Fibroblast of pulmonary artery (primary cell): ENCODE results near the gene NOX4.
"Not testable (repeated sequence)": the region's sequence is repeated elsewhere in the genome, so short reads cannot be mapped to it uniquely, and the experiment has no call there.

Source experiments
- DNase-seq: peaks from one replicate; pipeline ENCODE4 v3.0.0-alpha.2; 2010; ENCODE audit warnings: low read depth
- H3K4me3 ChIP-seq: replicated peaks from 2 replicates; pipeline ENCODE4 v1.5.1; 2011; ENCODE audit warnings: low read depth, mild to moderate bottlenecking, control low read depth, low read length, moderate library complexity
- CTCF ChIP-seq: IDR thresholded peaks from 2 replicates; pipeline ENCODE4 v1.5.1; 2011; ENCODE audit warnings: mild to moderate bottlenecking, control low read depth, low read length, inconsistent platforms; ENCODE audit errors: missing control alignments

The NOX4 gene

GRCh38 chr11:89303029-89303428 lies 188.1 kb downstream of the NOX4 start:
- DNase-seq, H3K4me3 ChIP-seq: not testable (repeated sequence)

- H3K4me3 ChIP-seq, DNase-seq: not testable (repeated sequence)
Measured at GRCh38 chr11:89295023-89295422, 196.2 kb downstream of the NOX4 start.

GRCh38 chr11:89293965-89294679 lies 197.1 kb downstream of the NOX4 start:
- TF ChIP-seq CTCF = no peak
- DNase-seq = peak; percentile 27
- peak overlapping the region; percentile 37 for H3K4me3 ChIP-seq

GRCh38 chr11:89288004-89288403 lies 203.2 kb downstream of the NOX4 start:
- H3K4me3 ChIP-seq, DNase-seq: not testable (repeated sequence)

- not testable (repeated sequence) for H3K4me3 ChIP-seq, DNase-seq
Measured at GRCh38 chr11:89286601-89287000, 204.6 kb downstream of the NOX4 start.

GRCh38 chr11:89281032-89281677 lies 210.0 kb downstream of the NOX4 start:
- H3K4me3 ChIP-seq, DNase-seq: not testable (repeated sequence)

GRCh38 chr11:89279176-89279575 lies 212.0 kb downstream of the NOX4 start:
- DNase-seq = no peak
- no peak for TF ChIP-seq CTCF
- no peak overlapping the region for H3K4me3 ChIP-seq

DNA sequence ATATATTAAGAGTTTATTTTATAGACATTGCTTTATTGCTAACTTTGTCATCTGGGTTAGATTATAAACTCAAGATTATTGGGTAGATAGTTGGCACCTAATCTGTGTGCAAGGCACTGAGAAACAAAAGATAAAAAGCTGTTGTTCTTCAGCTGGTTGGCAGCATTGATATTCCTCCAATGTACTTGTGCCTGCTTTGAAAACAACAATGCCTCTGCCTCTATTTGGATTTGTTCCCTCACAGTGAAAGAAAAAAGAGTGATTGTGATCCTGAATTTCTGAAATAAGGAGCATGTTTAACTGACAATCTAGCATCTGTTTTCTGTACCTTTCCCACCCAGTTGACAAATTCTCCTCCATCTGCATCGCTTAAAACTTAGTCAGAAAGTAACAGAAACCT lies 215.2 kb downstream of the NOX4 start:
- TF ChIP-seq CTCF = no peak
- no peak overlapping the region for H3K4me3 ChIP-seq
- no peak for DNase-seq
